A549 treated with AZD2906 at 1 μM for 4 hours (cell line): ENCODE measurements around the gene ZNF684. TPM values are rescaled to one million over a fixed set of nuclear protein-coding genes. Genes with fewer than 3 reads are reported as not detected.

Source experiments
- total RNA-seq: library from RNA; stranded (reverse); fragments of 200-300 nt; extraction: Qiagen RNA extraction; gene quantifications from 5 replicates; pipeline ENCODE4 v1.2.3, GENCODE V29; 2022

ZNF684 gene
- total RNA-seq = 1.7 to 2.2 TPM (median 1.9 TPM) in 5 replicates

GRCh38 chr1:40531381-40532061 lies at the start of gene ZNF684:
ZNF684 (plus strand) TSS chr1:40531637; CDS start chr1:40533167, 1,530 bp downstream.

DNA sequence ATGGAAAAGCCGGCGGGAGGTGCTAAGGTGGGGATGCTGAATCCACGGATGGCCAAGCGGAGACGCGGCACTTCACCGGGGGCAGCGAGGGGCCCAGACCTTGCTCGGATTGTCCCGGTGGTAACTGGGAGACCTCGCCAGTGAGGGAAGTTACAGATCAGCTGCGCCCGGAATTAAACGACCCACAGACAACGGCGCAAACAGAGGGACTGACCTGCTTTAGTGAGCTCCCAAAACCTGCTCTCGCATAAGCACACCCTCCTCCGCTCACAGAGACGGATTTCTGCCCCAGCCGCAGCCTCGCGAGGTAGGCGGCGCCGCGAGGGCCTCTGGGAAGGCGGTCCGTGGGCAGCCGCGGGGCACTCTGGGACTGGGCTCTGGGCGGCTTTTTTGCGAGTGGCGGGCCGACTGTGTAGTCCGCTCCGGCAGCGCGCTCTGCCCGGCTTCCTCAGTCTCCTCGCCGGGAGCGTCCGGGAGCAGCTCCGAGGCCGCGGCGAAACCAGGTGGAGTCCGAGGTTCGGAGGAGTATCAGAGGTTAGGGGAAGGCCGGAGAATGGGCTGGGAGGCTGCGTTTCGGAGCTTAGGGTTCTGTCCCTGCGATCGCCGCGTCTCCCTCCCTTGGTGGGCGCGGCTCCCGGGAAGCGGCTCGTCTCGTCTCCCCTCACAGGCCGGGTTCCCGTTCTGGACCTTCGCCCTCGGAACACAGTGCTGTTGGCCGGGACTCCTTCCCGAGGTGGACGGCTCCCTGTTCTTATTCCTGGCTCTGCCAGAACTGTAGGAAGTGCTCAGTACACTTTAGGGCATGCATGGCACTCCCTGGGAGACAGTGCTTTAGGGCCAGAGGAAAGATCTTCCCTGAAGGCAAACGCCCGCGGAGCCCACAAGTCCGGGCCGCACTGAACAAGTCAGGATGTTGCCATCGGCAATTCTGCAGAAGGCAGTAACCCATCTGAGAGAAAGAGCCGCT lies 22.8 kb upstream of the ZNF684 start, which contains the start of gene EXO5:
Gene EXO5 (plus strand): TSS at position 393 of the 967 bp plus-strand sequence. CDS start 5,778 bp downstream, outside the sequence.

Other genes with a start within 250 kb of the ZNF684 start
- gene COL9A2, start 214.4 kb upstream of the ZNF684 start, total RNA-seq = 0.07 to 0.33 TPM (median 0.23 TPM) in 5 replicates
- gene SMAP2, start 157.9 kb upstream of the ZNF684 start, total RNA-seq = 9.0 to 9.8 TPM (median 9.2 TPM) in 5 replicates
- 1.1 to 2.0 TPM (median 1.7 TPM) in 5 replicates for gene ZFP69B, start 81.2 kb upstream of the ZNF684 start, total RNA-seq
- not detected in 5 replicates for gene ZFP69, start 54.3 kb upstream of the ZNF684 start, total RNA-seq
- 3.7 to 4.8 TPM (median 4.2 TPM) in 5 replicates for gene EXO5, start 22.9 kb upstream of the ZNF684 start, total RNA-seq
- 0.84 to 1.3 TPM (median 1.2 TPM) in 5 replicates for gene RIMS3, start 134.0 kb downstream of the ZNF684 start, total RNA-seq
- gene NFYC, start 160.1 kb downstream of the ZNF684 start, total RNA-seq = 35.8 to 37.7 TPM (median 36.6 TPM) in 5 replicates